ENCODE measurements around the gene KIAA1614.

DNA sequence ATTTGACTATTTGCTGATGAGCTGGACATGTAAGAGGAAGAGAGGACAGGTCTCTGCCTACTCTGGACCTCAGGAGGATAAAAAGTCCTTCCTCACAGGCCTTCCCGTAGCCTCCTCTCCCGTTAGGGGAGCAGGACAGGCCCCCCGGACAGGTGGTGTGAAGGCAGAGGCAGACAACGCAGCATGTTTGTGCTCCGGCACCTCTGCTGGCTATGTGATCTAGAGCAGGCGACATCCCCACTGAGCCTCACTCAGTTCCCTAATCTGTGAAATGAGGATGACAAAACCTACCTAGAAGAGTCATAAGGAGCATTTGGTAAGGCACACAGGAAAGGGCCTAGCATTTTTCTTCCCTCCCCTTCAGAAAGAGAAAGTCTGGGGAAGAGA lies 34.8 kb downstream of the KIAA1614 start:
- TF ChIP-seq CTCF (IDR thresholded peaks at IDR 0.05; ENCODE audit: borderline replicate concordance, extremely low read depth, low read length, poor library complexity, severe bottlenecking) = no peak
- no peak for TF ChIP-seq EZH2 (IDR thresholded peaks at IDR 0.05; ENCODE audit: borderline replicate concordance, low read depth, low read length, severe bottlenecking)
